PFSK-1 (cell line): ENCODE results near the gene SAPCD1.

ENCODE experiments used
- FOXP2 ChIP-seq: optimal IDR thresholded peaks from 2 replicates; pipeline ENCODE3; 2011; ENCODE audit warnings: borderline replicate concordance, control low read depth, inconsistent platforms; ENCODE audit not compliant: insufficient read depth; ENCODE audit errors: extremely low read length, extremely low read depth
- POLR2AphosphoS5 ChIP-seq: IDR thresholded peaks from 2 replicates; pipeline ENCODE4 v1.6.1; 2012; ENCODE audit warnings: low read depth, mild to moderate bottlenecking, control low read depth, low read length, moderate library complexity
- SIN3A ChIP-seq: IDR thresholded peaks from 2 replicates; pipeline ENCODE4 v1.6.1; 2012; ENCODE audit warnings: mild to moderate bottlenecking, low read length, moderate library complexity, borderline replicate concordance; ENCODE audit not compliant: insufficient read depth
- TAF1 ChIP-seq: IDR thresholded peaks from 2 replicates; pipeline ENCODE4 v1.6.1; 2012; ENCODE audit warnings: low read length, control low read depth, borderline replicate concordance; ENCODE audit not compliant: insufficient read depth
- TF ChIP-seq, protein P1 (sequence below), 2 experiments: IDR thresholded peaks; 2 replicates each; pipeline versions ENCODE4 v1.6.1 to v1.8.0; 2011 to 2012; ENCODE audit warnings: low read depth in 2 of 2, low read length in 2 of 2, control low read depth in 1 of 2, inconsistent platforms in 1 of 2, mild to moderate bottlenecking in 1 of 2, moderate library complexity in 1 of 2; ENCODE audit not compliant: insufficient read depth in 1 of 2

The SAPCD1 gene

DNA sequence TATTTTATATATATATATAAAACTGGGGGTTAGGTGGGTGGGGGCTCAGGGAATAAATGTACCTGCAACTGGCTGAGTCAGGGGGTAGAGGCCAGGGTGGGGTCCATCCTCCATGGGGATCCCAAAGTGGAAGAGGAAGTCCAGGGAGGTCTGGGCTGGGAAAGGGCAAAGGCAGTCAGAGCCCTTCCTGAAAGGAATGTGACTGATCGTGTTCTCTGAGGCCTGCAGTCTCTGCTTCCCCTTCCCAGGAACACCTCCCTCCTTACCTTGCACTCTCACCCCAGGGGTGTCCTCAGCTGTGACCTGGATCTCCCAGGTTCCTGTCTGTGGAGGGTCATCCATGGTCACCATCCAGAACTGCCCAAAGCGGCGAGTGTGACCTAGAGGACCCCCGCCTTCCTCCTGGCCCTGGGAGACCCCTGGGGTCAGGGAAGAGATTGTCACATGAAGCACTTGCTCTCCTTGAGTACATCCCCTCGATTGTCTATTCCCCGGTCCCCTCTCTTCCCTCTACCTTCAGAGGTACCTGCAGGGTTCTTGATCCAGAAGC lies 4.7 kb downstream of the SAPCD1 start:
- TF ChIP-seq POLR2AphosphoS5, result no peak
- TF ChIP-seq FOXP2, result no peak
- no peak for TF ChIP-seq TAF1
- TF ChIP-seq, protein P1, sequence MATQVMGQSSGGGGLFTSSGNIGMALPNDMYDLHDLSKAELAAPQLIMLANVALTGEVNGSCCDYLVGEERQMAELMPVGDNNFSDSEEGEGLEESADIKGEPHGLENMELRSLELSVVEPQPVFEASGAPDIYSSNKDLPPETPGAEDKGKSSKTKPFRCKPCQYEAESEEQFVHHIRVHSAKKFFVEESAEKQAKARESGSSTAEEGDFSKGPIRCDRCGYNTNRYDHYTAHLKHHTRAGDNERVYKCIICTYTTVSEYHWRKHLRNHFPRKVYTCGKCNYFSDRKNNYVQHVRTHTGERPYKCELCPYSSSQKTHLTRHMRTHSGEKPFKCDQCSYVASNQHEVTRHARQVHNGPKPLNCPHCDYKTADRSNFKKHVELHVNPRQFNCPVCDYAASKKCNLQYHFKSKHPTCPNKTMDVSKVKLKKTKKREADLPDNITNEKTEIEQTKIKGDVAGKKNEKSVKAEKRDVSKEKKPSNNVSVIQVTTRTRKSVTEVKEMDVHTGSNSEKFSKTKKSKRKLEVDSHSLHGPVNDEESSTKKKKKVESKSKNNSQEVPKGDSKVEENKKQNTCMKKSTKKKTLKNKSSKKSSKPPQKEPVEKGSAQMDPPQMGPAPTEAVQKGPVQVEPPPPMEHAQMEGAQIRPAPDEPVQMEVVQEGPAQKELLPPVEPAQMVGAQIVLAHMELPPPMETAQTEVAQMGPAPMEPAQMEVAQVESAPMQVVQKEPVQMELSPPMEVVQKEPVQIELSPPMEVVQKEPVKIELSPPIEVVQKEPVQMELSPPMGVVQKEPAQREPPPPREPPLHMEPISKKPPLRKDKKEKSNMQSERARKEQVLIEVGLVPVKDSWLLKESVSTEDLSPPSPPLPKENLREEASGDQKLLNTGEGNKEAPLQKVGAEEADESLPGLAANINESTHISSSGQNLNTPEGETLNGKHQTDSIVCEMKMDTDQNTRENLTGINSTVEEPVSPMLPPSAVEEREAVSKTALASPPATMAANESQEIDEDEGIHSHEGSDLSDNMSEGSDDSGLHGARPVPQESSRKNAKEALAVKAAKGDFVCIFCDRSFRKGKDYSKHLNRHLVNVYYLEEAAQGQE (IDR thresholded peaks at IDR 0.05; ENCODE audit: insufficient read depth in 1 of 2, low read depth in 2 of 2, low read length in 2 of 2), result no peak
- TF ChIP-seq SIN3A, result no peak

DNA sequence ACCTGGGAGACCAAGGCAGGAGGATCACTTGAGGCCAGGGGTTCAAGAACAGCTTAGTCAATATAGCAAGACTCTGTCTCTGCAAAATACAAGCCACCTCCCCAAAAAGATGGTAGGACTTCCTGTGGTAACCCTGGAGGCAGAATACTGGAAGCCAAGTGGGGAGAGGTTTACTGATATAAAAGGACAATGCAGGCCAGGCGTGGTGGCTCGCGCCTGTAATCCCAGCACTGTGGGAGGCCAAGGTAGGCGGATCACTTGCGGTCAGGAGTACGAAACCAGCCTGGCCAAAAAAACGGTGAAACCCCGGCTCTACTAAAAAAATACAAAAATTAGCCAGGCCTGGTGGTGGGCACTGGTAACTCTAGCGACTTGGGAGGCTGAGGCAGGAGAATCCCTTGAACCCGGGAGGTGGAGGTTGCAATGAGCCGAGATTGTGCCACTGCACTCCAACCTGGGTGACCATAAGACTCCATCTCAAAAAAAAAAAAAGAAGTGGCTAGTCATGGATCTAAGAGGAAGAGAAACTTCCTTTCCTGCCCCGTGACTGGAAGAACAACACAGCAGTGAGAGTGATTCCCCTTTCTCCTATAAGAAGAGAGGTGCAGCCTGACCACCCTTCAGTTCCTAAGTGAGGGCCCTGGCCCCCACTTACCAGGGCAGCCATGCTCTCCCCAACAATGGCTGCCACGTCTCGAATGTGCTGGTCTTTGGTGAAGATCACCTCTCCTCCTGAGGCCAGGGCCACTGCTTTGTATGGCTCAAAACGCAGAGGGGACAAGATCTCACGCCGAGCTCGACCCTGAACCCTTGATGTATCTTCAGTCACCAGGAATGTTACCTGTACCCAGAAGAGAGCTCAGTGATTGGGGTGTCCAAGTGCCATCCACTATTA lies 6.2 kb downstream of the SAPCD1 start:
- TF ChIP-seq FOXP2, result no peak
- TF ChIP-seq, protein P1 (IDR thresholded peaks at IDR 0.05; ENCODE audit: insufficient read depth in 1 of 2, low read depth in 2 of 2, low read length in 2 of 2), result no peak
- TF ChIP-seq TAF1, result no peak
- TF ChIP-seq POLR2AphosphoS5, result no peak
- TF ChIP-seq SIN3A, result no peak

DNA sequence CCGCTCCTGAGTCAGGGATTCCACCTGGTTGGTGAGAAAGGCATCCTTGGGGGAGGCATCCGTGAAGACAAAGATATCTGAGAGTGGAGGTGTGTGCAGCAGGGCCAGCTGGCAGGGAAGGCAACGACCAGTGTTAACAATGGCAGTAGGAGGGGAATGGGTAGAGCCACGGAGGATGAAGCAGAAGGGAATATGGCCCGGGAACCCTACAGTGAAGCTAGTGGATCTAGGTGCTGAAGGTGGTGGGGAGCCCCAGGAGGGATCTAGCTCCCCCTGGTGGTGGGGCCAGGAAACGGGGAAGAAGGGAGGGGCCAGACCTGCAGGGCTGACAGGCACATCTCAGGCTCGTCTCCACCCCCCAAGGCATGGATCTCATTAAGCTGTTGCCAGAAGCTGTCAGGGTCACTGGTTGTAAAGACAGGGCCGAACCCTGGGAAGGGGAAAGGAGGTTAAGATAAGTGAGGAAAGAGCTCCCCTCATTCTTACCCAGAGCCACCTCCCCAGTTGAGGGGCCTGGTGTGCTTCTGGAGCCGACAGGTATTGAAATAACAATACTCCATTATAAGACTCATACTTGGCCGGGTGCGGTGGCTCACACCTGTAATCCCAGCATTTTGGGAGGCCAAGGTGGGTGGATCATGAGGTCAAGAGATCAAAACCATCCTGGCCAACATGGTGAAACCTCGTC lies 7.4 kb downstream of the SAPCD1 start:
- TF ChIP-seq SIN3A (no peak), POLR2AphosphoS5 (no peak), TAF1 (no peak), FOXP2 (no peak)
- TF ChIP-seq, protein P1 (IDR thresholded peaks at IDR 0.05; ENCODE audit: insufficient read depth in 1 of 2, low read depth in 2 of 2, low read length in 2 of 2), result no peak

DNA sequence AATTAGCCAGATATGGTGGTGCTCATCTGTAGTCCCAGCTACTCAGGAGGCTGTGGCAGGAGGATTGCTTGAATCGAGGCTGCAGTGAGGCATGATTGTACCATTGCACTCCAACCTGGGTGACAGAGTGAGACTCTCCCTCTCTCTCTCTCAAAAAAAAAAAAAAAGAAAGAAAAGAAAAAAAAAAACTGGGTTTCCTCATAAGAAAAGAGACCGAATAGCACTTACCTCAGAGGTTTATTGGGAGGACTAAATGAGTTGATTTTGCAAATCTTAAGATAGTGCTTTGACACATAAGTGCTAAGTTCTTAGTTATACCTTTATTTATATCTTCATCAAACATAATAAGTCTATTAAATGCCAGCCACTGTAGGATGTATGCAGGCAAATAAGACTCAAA lies 8.4 kb downstream of the SAPCD1 start:
- TF ChIP-seq, protein P1 (IDR thresholded peaks at IDR 0.05; ENCODE audit: insufficient read depth in 1 of 2, low read depth in 2 of 2, low read length in 2 of 2), result no peak
- TF ChIP-seq FOXP2 (no peak), SIN3A (no peak), TAF1 (no peak), POLR2AphosphoS5 (no peak)
